LNCaP clone FGC (cell line): ENCODE measurements around the gene OSGIN1.

Source experiments
- DNase-seq: peaks from one replicate; pipeline ENCODE4 v3.0.0-alpha.2; 2011; ENCODE audit warnings: low read depth
- H3K4me3 ChIP-seq: 2 replicates; pipeline ENCODE4 v1.5.1; 2011; ENCODE audit warnings: mild to moderate bottlenecking, low read depth, low read length, control low read depth
- CTCF ChIP-seq: IDR thresholded peaks from 2 replicates; pipeline ENCODE4 v1.5.1; 2012; ENCODE audit warnings: mild to moderate bottlenecking; ENCODE audit not compliant: control insufficient read depth, insufficient read depth; ENCODE audit errors: extremely low read depth

OSGIN1 gene

GRCh38 chr16:83952940-83953795 lies at the start of gene OSGIN1:
Gene OSGIN1, plus strand, starts transcription at chr16:83953240. Its CDS starts 4,432 bp downstream, at chr16:83957672.
- peak; percentile 74 for DNase-seq
- H3K4me3 ChIP-seq, result peak within 1 kb of the TSS; percentile 58
- no peak for TF ChIP-seq CTCF

GRCh38 chr16:83903751-83904150 lies 49.3 kb upstream of the OSGIN1 start:
- H3K4me3 ChIP-seq, result no peak overlapping the region
- DNase-seq, result no peak
- TF ChIP-seq CTCF, result no peak

- no peak for TF ChIP-seq CTCF
These were observed 46.4 kb upstream of the OSGIN1 start for GRCh38 chr16:83906683-83907082.

GRCh38 chr16:83907111-83907510 lies 45.9 kb upstream of the OSGIN1 start:
- no peak for DNase-seq
- H3K4me3 ChIP-seq, result no peak overlapping the region
- no peak for TF ChIP-seq CTCF

More at GRCh38 chr16:83906683-83907082, 46.4 kb upstream of the OSGIN1 start:
- no peak for DNase-seq
- no peak overlapping the region for H3K4me3 ChIP-seq

- H3K4me3 ChIP-seq, result no peak overlapping the region
- no peak for DNase-seq
- TF ChIP-seq CTCF, result no peak
These were observed 45.3 kb upstream of the OSGIN1 start for GRCh38 chr16:83907631-83908250.

GRCh38 chr16:83908798-83909197 lies 44.2 kb upstream of the OSGIN1 start:
- H3K4me3 ChIP-seq, result no peak overlapping the region
- TF ChIP-seq CTCF, result no peak
- DNase-seq, result no peak

- no peak for TF ChIP-seq CTCF
- no peak for DNase-seq
- H3K4me3 ChIP-seq, result no peak overlapping the region
These were observed 41.8 kb upstream of the OSGIN1 start for GRCh38 chr16:83911290-83911689.
